HepG2 (cell line): ENCODE data around the gene SLIT3. TPM values are rescaled to one million over a fixed set of nuclear protein-coding genes. Genes with fewer than 3 reads are reported as not detected.

Experiments
- ATAC-seq: fragments of 200-7000 bp; cut with Tn5 transposase; 3 replicates; pipeline ENCODE4 v1.9.1; 2020; ENCODE audit warnings: mild to moderate bottlenecking, moderate library complexity
- BruUV-seq: library from RNA; stranded (reverse); fragments of 400-500 nt; replicated peaks from 2 replicates; lab custom pipeline; 2021; lab: Mats Ljungman, UMichigan
- CTCF ChIA-PET: fragments of 300-600 bp; formaldehyde crosslinking; extraction: SDS; loops from one replicate; lab custom pipeline; 2021; ENCODE audit warnings: low total read pairs, inconsistent platforms, low intra/inter-chr PET ratio; lab: Yijun Ruan, JAX
- POLR2A ChIA-PET: fragments of 350-600 bp; sonication (Branson Sonifier 250); formaldehyde crosslinking; loops from one replicate; lab custom pipeline; 2020; ENCODE audit warnings: antibody characterized with exemption, inconsistent platforms; lab: Yijun Ruan, JAX
- DNase-seq: peaks from one replicate; pipeline ENCODE4 v3.0.0-alpha.2; 2015; ENCODE audit warnings: low spot score
- FAIRE-seq: peaks from 3 replicates; lab custom pipeline; 2011; peaks lifted over from hg19 to GRCh38; lab: Jason Lieb, UNC
- H2AFZ ChIP-seq: one replicate; pipeline ENCODE4 v1.6.1; 2011; ENCODE audit warnings: low read length, inconsistent platforms
- H3K27ac ChIP-seq: fragments of 300-600 bp; 3 replicates; pipeline ENCODE4 v1.8.0; 2011; ENCODE audit warnings: mixed run types, mild to moderate bottlenecking, mixed read lengths, low read length, inconsistent platforms; ENCODE audit not compliant: insufficient read depth; ENCODE audit errors: extremely low read length
- H3K27me3 ChIP-seq, 2 experiments: fragments of 200-600 bp in 1 of 2; 2 replicates in 1 of 2; 3 replicates in 1 of 2; pipeline versions ENCODE4 v1.6.0 to v1.8.0; 2011; ENCODE audit warnings: low read length in 2 of 2, mild to moderate bottlenecking in 2 of 2, moderate library complexity in 2 of 2, inconsistent platforms in 1 of 2; ENCODE audit not compliant: insufficient read depth in 2 of 2, control insufficient read depth in 1 of 2
- H3K36me3 ChIP-seq, 2 experiments: fragments of 200-600 bp in 1 of 2; replicated peaks in 1 of 2; 2 replicates in 1 of 2; 3 replicates in 1 of 2; pipeline versions ENCODE4 v1.5.1 to v1.8.0; 2011; ENCODE audit warnings: low read length in 2 of 2, inconsistent platforms in 1 of 2; ENCODE audit not compliant: insufficient read depth in 2 of 2, control insufficient read depth in 1 of 2
- H3K4me1 ChIP-seq: 2 replicates; pipeline ENCODE4 v1.5.1; 2012; ENCODE audit warnings: low read length, inconsistent platforms; ENCODE audit not compliant: insufficient read depth
- H3K4me2 ChIP-seq: 2 replicates; pipeline ENCODE4 v1.6.0; 2011; ENCODE audit warnings: low read depth, low read length, inconsistent platforms
- H3K4me3 ChIP-seq, 3 experiments: fragments of 200-600 bp in 1 of 3; sonication (generic), shearing (Covaris generic) in 1 of 3; replicated peaks in 1 of 3; 2 replicates each; pipeline ENCODE4 v1.5.1; 2011 to 2016; ENCODE audit warnings: low read length in 3 of 3, inconsistent platforms in 2 of 3, low read depth in 2 of 3, mild to moderate bottlenecking in 2 of 3, control low read depth in 1 of 3, mixed read lengths in 1 of 3; ENCODE audit not compliant: insufficient read depth in 1 of 3
- H3K79me2 ChIP-seq: one replicate; pipeline ENCODE4 v1.6.1; 2011; ENCODE audit warnings: low read length, inconsistent platforms; ENCODE audit not compliant: insufficient read depth
- H3K9ac ChIP-seq: 2 replicates; pipeline ENCODE4 v1.6.0; 2011; ENCODE audit warnings: mild to moderate bottlenecking, low read depth, low read length, inconsistent platforms; ENCODE audit not compliant: insufficient read depth
- H3K9me3 ChIP-seq: 2 replicates; pipeline ENCODE4 v1.5.1; 2012; ENCODE audit warnings: mild to moderate bottlenecking, low read length
- H4K20me1 ChIP-seq: 2 replicates; pipeline ENCODE4 v1.6.0; 2011; ENCODE audit warnings: inconsistent platforms, mild to moderate bottlenecking, low read length, moderate library complexity; ENCODE audit not compliant: insufficient read depth
- E2F5 ChIP-seq: sonication (generic); formaldehyde crosslinking; conservative IDR thresholded peaks from 2 replicates; pipeline ENCODE4 v1.4.0; 2020; ENCODE audit warnings: missing genetic modification reagents
- GABPA ChIP-seq, 2 experiments: IDR thresholded peaks; 2 replicates each; pipeline ENCODE4 v1.6.1; 2011 to 2016; ENCODE audit warnings: low read depth in 2 of 2, low read length in 1 of 2, missing biosample characterization in 1 of 2, missing genetic modification characterization in 1 of 2
- HDAC1 ChIP-seq: sonication (generic); formaldehyde crosslinking; IDR thresholded peaks from 2 replicates; pipeline ENCODE4 v1.5.1; 2020; ENCODE audit warnings: mild to moderate bottlenecking, missing genetic modification reagents
- NFE2L2 ChIP-seq: fragments of 150-350 bp; IDR thresholded peaks from 2 replicates; pipeline ENCODE4 v1.6.1; 2014; ENCODE audit warnings: low read length
- ONECUT2 ChIP-seq: sonication (generic); formaldehyde crosslinking; IDR thresholded peaks from 2 replicates; pipeline ENCODE4 v1.4.0; 2020; ENCODE audit warnings: missing genetic modification reagents
- RBM22 ChIP-seq: fragments of 200-400 bp; formaldehyde crosslinking; optimal IDR thresholded peaks from 2 replicates; pipeline ENCODE3; 2017; ENCODE audit warnings: mild to moderate bottlenecking, low read length, moderate library complexity
- SMARCC2 ChIP-seq: fragments of 450-650 bp; IDR thresholded peaks from 2 replicates; pipeline ENCODE4 v1.6.1; 2017; ENCODE audit warnings: antibody characterized with exemption, mild to moderate bottlenecking
- TBL1XR1 ChIP-seq: fragments of 150-350 bp; IDR thresholded peaks from 2 replicates; pipeline ENCODE4 v1.6.1; 2014; ENCODE audit warnings: borderline replicate concordance, low read length; ENCODE audit not compliant: partially characterized antibody
- TBX2 ChIP-seq: sonication (generic); formaldehyde crosslinking; IDR thresholded peaks from 2 replicates; pipeline ENCODE4 v1.5.0; 2020; ENCODE audit warnings: missing genetic modification reagents, mild to moderate bottlenecking, borderline replicate concordance
- USF2 ChIP-seq, 2 experiments: sonication (generic) in 1 of 2; formaldehyde crosslinking in 1 of 2; IDR thresholded peaks; 2 replicates each; pipeline versions ENCODE4 v1.5.1 to v1.6.1; 2011 to 2020; ENCODE audit warnings: borderline replicate concordance in 1 of 2, low read depth in 1 of 2, low read length in 1 of 2, mild to moderate bottlenecking in 1 of 2, missing genetic modification reagents in 1 of 2, moderate library complexity in 1 of 2
- ZBTB42 ChIP-seq: sonication (generic); formaldehyde crosslinking; IDR thresholded peaks from 2 replicates; pipeline ENCODE4 v1.5.0; 2020; ENCODE audit warnings: mild to moderate bottlenecking, missing genetic modification reagents
- ZBTB46 ChIP-seq: sonication (generic); formaldehyde crosslinking; IDR thresholded peaks from 2 replicates; pipeline ENCODE4 v1.4.0; 2020; ENCODE audit warnings: mild to moderate bottlenecking, missing genetic modification reagents, borderline replicate concordance
- ZNF18 ChIP-seq: sonication (generic); formaldehyde crosslinking; IDR thresholded peaks from 2 replicates; pipeline ENCODE4 v1.8.0; 2022; ENCODE audit warnings: mild to moderate bottlenecking, missing genetic modification reagents; ENCODE audit not compliant: insufficient replicate concordance
- ZNF614 ChIP-seq: IDR thresholded peaks from 2 replicates; pipeline ENCODE4 v1.6.1; 2018; ENCODE audit warnings: missing biosample characterization, missing genetic modification reagents, inconsistent platforms, borderline replicate concordance
- ZSCAN5A ChIP-seq: sonication (generic); formaldehyde crosslinking; IDR thresholded peaks from 2 replicates; pipeline ENCODE4 v1.8.0; 2022; ENCODE audit warnings: mild to moderate bottlenecking, missing genetic modification reagents, borderline replicate concordance
- WGBS: methylation state at CpG from one replicate; pipeline ENCODE4 v1.1.6; 2017; ENCODE audit warnings: low lambda C conversion rate; 5-methylcytosine and 5-hydroxymethylcytosine counted together
- in situ Hi-C: cut with HindIII; loops from 2 replicates; pipeline ENCODE4 v1.10.0; 2017; ENCODE audit warnings: low pct_unique_long_range_greater_than_20kb; ENCODE audit not compliant: extremely low pct_ligation_motif_present
- intact Hi-C: fragments of 100-400 bp; cut with micrococcal nuclease; formaldehyde crosslinking; loops from one replicate; pipeline ENCODE4 v1.10.0; 2022; ENCODE audit not compliant: unreplicated experiment
- polyA plus RNA-seq, 8 experiments: library from polyadenylated mRNA; depleted of rRNA in 3 of 8; stranded (reverse) in 7 of 8; unstranded in 1 of 8; fragments of >200 nt; fragmentation: Illumina TruSeq in 4 of 8; extraction: Trizol in 4 of 8; gene quantifications; 2 replicates each; pipeline versions ENCODE4 v1.2.1 to v1.2.3, GENCODE V29; 2011 to 2016; ENCODE audit warnings: low read depth in 4 of 8, missing spikeins in 1 of 8, mixed read lengths in 1 of 8; ENCODE audit not compliant: insufficient read depth in 1 of 8
- total RNA-seq, 5 experiments: library from RNA; depleted of rRNA; stranded (reverse); fragments of >200 nt; fragmentation: Illumina TruSeq; extraction: Trizol; gene quantifications; 2 replicates each; pipeline ENCODE4 v1.2.3, GENCODE V29; 2016; ENCODE audit warnings: low read depth in 1 of 5

Gene SLIT3
- total and polyA plus RNA-seq, 2 of the 13 experiments (the other 11 are each of a cell fraction or from before 2014, with no cell fraction given): not detected

GRCh38 chr5:169265888-169266287 is 35.1 kb downstream of the SLIT3 start (continued):
- no peak for TF ChIP-seq GABPA (IDR thresholded peaks at IDR 0.05; ENCODE audit: low read depth, low read length)
- no peak for TF ChIP-seq GABPA (CRISPR knock-in tag; IDR thresholded peaks at IDR 0.05; ENCODE audit: low read depth)
- TF ChIP-seq ZBTB46 (CRISPR knock-in tag): no peak
- TF ChIP-seq TBX2: no peak
- no peak for TF ChIP-seq ZNF614 (CRISPR knock-in tag)
- TF ChIP-seq RBM22: no peak
- no peak for TF ChIP-seq ZNF18

GRCh38 chr5:169263591-169263990 is 37.3 kb downstream of the SLIT3 start:
- Histone ChIP-seq H3K79me2 (no peaks in the 10 kb centered on the region), H3K27me3 (0 out of 5 replicates have a peak, but pooled peaks cover 0 to 3% of the 10 kb centered on the region in 2 experiments), H3K9me3 (no peaks in the 10 kb centered on the region), H4K20me1 (no peaks in the 10 kb centered on the region), H3K4me1 (no peaks in the 10 kb centered on the region), H3K27ac (no peak overlapping the region), H3K9ac (no peak overlapping the region), H3K4me3 (no peak overlapping the region), H3K4me2 (no peak overlapping the region), H2AFZ (no peak overlapping the region), H3K36me3 (no peaks in the 10 kb centered on the region)
- POLR2A ChIA-PET: no interaction called here
- no peak for DNase-seq
- FAIRE-seq: no peak
- intact Hi-C loops: no loop called here
- ATAC-seq: no peak
- WGBS: 16% methylated on average over 7 of the region's 7 CpGs
- BruUV-seq: no TSS peak
- CTCF ChIA-PET: no interaction called here
- in situ Hi-C loops: no loop called here
- TF ChIP-seq SMARCC2: no peak
- no peak for TF ChIP-seq ZBTB42 (CRISPR knock-in tag)
- no peak for TF ChIP-seq NFE2L2
- no peak for TF ChIP-seq TBL1XR1
- no peak for TF ChIP-seq USF2 (IDR thresholded peaks at IDR 0.05; ENCODE audit: low read depth, low read length)
- TF ChIP-seq USF2 (CRISPR knock-in tag; IDR thresholded peaks at IDR 0.05; ENCODE audit: borderline replicate concordance): no peak
- TF ChIP-seq ZSCAN5A (CRISPR knock-in tag): no peak
- no peak for TF ChIP-seq E2F5
- TF ChIP-seq ONECUT2 (CRISPR knock-in tag): no peak
- TF ChIP-seq HDAC1: no peak
